Activated CD4-positive, alpha-beta T cell treated with anti-CD3 and anti-CD28 coated beads, Interleukin-2, amount 10 ng/mL, durations not matched to agents 7 days and 5 days (primary cell): ENCODE measurements around the gene DARS2. TPM values are rescaled to one million over a fixed set of nuclear protein-coding genes. Genes with fewer than 3 reads are reported as not detected.
"Not testable (repeated sequence)": the region's sequence is repeated elsewhere in the genome, so short reads cannot be mapped to it uniquely, and the experiment has no call there.

Experiments used
- CTCF ChIA-PET: fragments of 350-600 bp; sonication (Branson Sonifier 250); formaldehyde crosslinking; loops from one replicate; lab custom pipeline; 2021; ENCODE audit warnings: antibody characterized with exemption; lab: Charles Lee
- POLR2A ChIA-PET: fragments of 350-600 bp; sonication (Branson Sonifier 250); formaldehyde crosslinking; loops from one replicate; lab custom pipeline; 2021; ENCODE audit warnings: antibody characterized with exemption; lab: Charles Lee
- DNase-seq: peaks from one replicate; pipeline ENCODE4 v3.0.0-alpha.2; 2020
- H3K27ac Mint-ChIP-seq: one replicate; pipeline ENCODE4 v1.8.0; 2021; ENCODE audit warnings: mild to moderate bottlenecking, moderate library complexity, mixed read lengths
- H3K27me3 Mint-ChIP-seq: one replicate; pipeline ENCODE4 v1.8.0; 2021; ENCODE audit warnings: mixed read lengths
- H3K36me3 Mint-ChIP-seq: one replicate; pipeline ENCODE4 v1.8.0; 2021; ENCODE audit warnings: low read depth, mixed read lengths
- H3K4me1 Mint-ChIP-seq: one replicate; pipeline ENCODE4 v1.8.0; 2021; ENCODE audit warnings: mixed read lengths
- H3K4me3 Mint-ChIP-seq: one replicate; pipeline ENCODE4 v1.8.0; 2021; ENCODE audit warnings: mild to moderate bottlenecking, moderate library complexity, mixed read lengths
- H3K9me3 Mint-ChIP-seq: one replicate; pipeline ENCODE4 v1.8.0; 2021; ENCODE audit warnings: mixed read lengths
- total RNA-seq, 2 experiments: library from RNA; stranded (reverse); gene quantifications; one replicate each; pipeline ENCODE4 v1.2.3, GENCODE V29; 2021

DARS2 gene
- total RNA-seq, 2 experiments from 2014 or later, result 28.1 to 30.8 TPM

DNA sequence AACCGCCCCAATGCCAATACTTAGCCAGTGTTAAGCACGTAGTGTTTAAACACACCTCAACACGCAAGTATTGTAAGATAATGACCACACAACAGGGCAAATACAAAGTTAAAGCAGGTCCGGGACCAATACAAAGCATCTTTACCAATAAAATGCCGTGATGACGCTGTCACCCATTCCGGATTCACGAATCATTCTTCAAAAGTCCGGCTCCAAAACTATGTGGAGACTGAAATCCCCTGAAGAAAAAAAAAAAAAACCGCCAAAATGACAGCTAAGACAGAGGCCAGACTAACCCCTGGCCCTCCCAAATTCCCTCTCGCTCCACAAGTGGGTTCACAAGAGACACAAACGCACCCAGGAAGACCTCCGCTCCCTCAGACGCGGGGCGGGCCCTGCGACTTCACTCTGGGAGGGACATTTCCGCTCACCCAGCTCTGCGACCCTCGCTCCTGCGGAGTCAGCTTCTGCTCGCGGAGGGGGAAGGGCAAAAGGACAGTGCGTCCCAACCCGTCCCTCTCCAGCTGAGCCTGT lies 625 bp upstream of the DARS2 start:
- no peaks in the 10 kb centered on the region for H3K27me3 Mint-ChIP-seq
- H3K4me1 Mint-ChIP-seq, result peaks cover 62% of the 10 kb centered on the region

DNA sequence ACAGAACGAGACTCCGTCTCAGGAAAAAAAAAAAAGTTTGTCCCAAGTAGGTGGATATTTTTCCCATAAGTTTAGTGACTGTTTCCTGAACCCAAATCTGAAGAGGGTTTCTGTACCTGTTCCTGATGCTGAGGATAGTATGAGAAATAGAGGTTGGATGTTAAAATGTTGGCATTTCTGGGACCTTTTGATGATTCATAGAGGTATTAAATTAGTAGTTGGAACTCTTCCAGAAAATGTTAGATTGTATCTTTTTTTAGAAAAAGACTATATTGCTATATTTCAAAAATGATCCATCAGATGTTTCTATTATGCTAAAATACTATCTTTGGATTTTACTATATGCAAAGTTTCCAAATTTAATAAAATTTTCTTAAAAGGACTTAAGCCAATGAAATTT lies 3.1 kb downstream of the DARS2 start:
- no peak overlapping the region for H3K27ac Mint-ChIP-seq
- CTCF ChIA-PET, result interaction anchor here (1.1 kb wide), 1 partner anchor 41 kb away, joined by 4 read pairs; the partner anchor contains the start of gene ZBTB37

More for the DNA sequence above, 625 bp upstream of the DARS2 start:
- Mint-ChIP-seq H3K4me3 (peak overlapping the region; percentile 86), H3K27ac (peak overlapping the region; percentile 99), H3K9me3 (no peaks in the 10 kb centered on the region), H3K36me3 (peaks cover 43% of the 10 kb centered on the region)
- no peak for DNase-seq
- ChIA-PET POLR2A (interaction anchor here (0.6 to 1.4 kb wide), 4 partner anchors 37 to 400 kb away, joined by 3 to 7 read pairs (median 4); partner anchors contain the start of genes GAS5, KLHL20 and ZBTB37), CTCF (interaction anchor here (0.6 to 1.5 kb wide), 6 partner anchors 16 to 394 kb away, joined by 3 to 5 read pairs (median 4); no protein-coding TSS in a partner anchor)

DNA sequence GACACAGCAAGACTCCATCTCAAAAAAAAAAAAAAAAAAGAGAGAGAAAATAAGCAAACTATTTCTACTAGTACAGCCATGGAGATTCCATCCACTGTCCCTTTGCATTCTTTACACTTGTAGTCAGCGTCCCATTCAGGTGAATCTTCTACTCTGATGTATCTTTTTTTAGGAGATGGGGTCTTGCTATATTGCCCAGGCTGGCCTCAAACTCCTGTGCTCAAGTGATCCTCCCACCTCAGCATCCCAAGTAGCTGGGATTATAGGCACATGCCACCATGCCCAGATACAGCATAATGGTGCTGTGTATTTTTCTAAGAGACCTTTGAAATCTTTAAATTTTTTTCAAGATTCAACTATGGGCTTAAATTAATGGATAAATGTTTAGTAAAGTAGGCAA lies 8.3 kb downstream of the DARS2 start:
- CTCF ChIA-PET, result no interaction called here
- POLR2A ChIA-PET, result no interaction called here
- peaks cover 33% of the 10 kb centered on the region for H3K36me3 Mint-ChIP-seq
- H3K27ac Mint-ChIP-seq, result no peak overlapping the region
- H3K4me3 Mint-ChIP-seq, result no peak overlapping the region
- H3K4me1 Mint-ChIP-seq, result peaks cover 7% of the 10 kb centered on the region
- no peaks in the 10 kb centered on the region for H3K9me3 Mint-ChIP-seq
- H3K27me3 Mint-ChIP-seq, result no peaks in the 10 kb centered on the region
- DNase-seq, result no peak

More for the DNA sequence above, 3.1 kb downstream of the DARS2 start:
- no peak overlapping the region for H3K4me3 Mint-ChIP-seq
- H3K9me3 Mint-ChIP-seq, result no peaks in the 10 kb centered on the region
- POLR2A ChIA-PET, result no interaction called here
- H3K27me3 Mint-ChIP-seq, result no peaks in the 10 kb centered on the region
- H3K4me1 Mint-ChIP-seq, result peaks cover 42% of the 10 kb centered on the region
- DNase-seq, result no peak
- H3K36me3 Mint-ChIP-seq, result peaks cover 32% of the 10 kb centered on the region

DNA sequence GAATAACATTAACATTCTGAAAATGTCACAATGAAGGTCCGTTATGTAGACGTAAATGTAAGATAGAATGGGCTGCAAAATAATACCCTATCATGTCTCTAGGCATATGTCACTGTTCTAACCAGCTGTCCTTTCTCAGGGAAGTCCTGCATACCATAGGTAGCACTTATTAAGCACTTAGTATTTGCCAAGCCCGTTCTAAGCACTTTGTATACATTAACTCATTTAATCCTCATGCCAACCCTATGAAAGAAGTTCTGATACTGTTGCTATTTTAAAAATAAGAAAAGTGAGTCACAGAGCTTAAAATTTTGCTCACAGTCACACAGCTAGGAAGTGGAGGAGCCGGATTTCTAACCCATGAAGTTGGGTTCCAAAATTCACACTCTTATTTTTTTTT lies 27.6 kb downstream of the DARS2 start:
- Mint-ChIP-seq H3K4me3 (no peak overlapping the region), H3K27me3 (no peaks in the 10 kb centered on the region), H3K9me3 (no peaks in the 10 kb centered on the region), H3K27ac (no peak overlapping the region), H3K36me3 (peaks cover 38% of the 10 kb centered on the region), H3K4me1 (no peaks in the 10 kb centered on the region)
- CTCF ChIA-PET, result interaction anchor here (1.0 kb wide), 1 partner anchor 8 kb away, joined by 3 read pairs; no protein-coding TSS in a partner anchor
- DNase-seq, result no peak
- POLR2A ChIA-PET, result interaction anchor here (0.6 to 0.7 kb wide), 2 partner anchors 8 to 11 kb away, joined by 5 to 7 read pairs; no protein-coding TSS in a partner anchor

DNA sequence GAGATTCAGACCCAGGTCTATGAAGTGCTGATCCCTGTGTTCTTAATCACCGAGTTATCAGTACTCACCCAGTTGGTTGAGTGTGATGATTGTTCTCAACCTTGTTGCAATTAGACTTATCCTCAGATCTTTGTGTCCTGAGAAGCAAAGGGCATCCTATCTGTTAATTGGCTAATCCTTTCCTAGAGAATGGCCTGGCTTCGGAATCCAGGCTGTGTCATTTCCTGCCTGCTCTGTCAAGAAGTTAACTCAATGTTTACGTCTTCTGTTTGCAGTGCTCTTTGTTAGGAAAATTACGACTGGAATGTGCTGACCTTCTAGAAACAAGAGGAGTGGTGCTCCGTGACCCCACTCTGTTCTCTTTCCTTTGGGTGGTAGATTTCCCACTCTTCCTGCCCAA lies 28.6 kb downstream of the DARS2 start:
- DNase-seq, result no peak
- POLR2A ChIA-PET, result no interaction called here
- Mint-ChIP-seq H3K27me3 (no peaks in the 10 kb centered on the region), H3K4me3 (no peak overlapping the region), H3K27ac (no peak overlapping the region), H3K36me3 (peaks cover 43% of the 10 kb centered on the region), H3K9me3 (no peaks in the 10 kb centered on the region), H3K4me1 (no peaks in the 10 kb centered on the region)
- CTCF ChIA-PET, result no interaction called here

DNA sequence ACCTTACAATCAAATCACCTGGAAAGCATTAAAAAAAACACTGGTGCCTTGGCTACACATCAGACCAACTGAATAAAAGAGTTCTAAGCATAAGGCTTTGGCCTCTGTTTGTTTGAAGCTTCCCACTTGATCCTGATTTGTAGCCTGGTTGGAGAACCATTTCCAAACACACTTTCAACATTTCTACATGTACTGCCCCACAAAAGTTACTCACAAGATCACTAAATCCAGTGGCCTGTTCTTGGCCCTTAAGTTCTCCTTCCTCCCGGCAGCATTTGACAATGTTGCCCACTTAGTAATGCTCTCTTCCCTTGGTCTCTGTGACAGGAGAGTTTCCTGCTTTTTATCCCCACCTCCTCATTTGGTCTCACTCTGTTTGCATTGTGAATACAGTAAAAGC lies 31.5 kb downstream of the DARS2 start:
- no peak overlapping the region for H3K27ac Mint-ChIP-seq
- POLR2A ChIA-PET, result no interaction called here
- peaks cover 44% of the 10 kb centered on the region for H3K36me3 Mint-ChIP-seq
- H3K4me3 Mint-ChIP-seq, result no peak overlapping the region
- no peaks in the 10 kb centered on the region for H3K27me3 Mint-ChIP-seq
- no peaks in the 10 kb centered on the region for H3K4me1 Mint-ChIP-seq
- CTCF ChIA-PET, result interaction anchor here (0.6 kb wide), 1 partner anchor 297 kb away, joined by 4 read pairs; no protein-coding TSS in a partner anchor
- H3K9me3 Mint-ChIP-seq, result no peaks in the 10 kb centered on the region
- no peak for DNase-seq

DNA sequence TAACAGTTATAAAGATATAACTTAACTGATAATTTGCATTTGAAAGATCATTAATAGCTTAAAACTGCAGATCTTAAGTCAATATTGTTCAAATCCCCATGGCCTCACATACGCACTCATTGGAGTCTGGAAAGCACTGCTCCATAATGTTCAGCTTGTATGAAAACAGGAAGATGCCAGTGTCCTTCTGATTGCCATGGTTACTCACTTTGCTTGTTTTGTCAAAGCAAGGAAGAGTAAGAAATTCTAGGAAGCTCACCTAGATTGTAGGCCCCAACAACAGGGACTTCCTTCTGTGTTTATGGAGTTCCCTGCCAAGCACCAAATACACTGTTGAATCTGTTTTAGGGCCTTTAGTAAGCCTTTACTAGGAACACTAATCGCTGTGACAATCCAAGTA lies 32.4 kb downstream of the DARS2 start:
- DNase-seq, result no peak
- Mint-ChIP-seq H3K9me3 (no peaks in the 10 kb centered on the region), H3K27me3 (no peaks in the 10 kb centered on the region), H3K36me3 (peaks cover 45% of the 10 kb centered on the region), H3K4me1 (peaks cover under 1% of the 10 kb centered on the region), H3K4me3 (no peak overlapping the region), H3K27ac (no peak overlapping the region)
- ChIA-PET CTCF (no interaction called here), POLR2A (no interaction called here)

DNA sequence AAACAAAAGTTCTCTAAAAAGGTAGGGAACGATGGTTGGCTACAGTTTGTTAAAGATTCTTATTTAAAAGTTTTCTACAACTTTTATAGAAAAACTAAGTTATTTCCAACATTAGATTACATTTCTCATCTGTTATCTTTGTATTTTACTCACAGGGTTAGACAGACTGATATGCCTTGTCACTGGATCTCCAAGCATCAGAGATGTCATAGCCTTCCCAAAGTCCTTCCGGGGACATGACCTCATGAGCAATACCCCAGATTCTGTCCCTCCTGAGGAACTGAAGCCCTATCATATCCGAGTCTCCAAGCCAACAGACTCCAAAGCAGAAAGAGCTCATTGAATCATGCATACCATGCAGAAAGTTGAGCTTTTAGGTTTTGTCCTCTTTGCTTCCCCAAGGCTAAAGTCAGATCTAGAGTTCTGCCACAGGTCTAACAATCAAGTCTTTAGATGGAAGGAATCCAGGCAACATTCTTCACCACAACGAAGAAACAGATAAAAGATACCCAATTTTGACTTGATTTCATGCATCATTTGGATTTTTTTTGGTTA lies 33.0 kb downstream of the DARS2 start:
- Mint-ChIP-seq H3K36me3 (peaks cover 44% of the 10 kb centered on the region), H3K9me3 (no peaks in the 10 kb centered on the region), H3K27ac (peak overlapping the region; percentile 44), H3K27me3 (no peaks in the 10 kb centered on the region), H3K4me3 (no peak overlapping the region), H3K4me1 (peaks cover 2% of the 10 kb centered on the region)
- no peak for DNase-seq
- ChIA-PET CTCF (no interaction called here), POLR2A (no interaction called here)

DNA sequence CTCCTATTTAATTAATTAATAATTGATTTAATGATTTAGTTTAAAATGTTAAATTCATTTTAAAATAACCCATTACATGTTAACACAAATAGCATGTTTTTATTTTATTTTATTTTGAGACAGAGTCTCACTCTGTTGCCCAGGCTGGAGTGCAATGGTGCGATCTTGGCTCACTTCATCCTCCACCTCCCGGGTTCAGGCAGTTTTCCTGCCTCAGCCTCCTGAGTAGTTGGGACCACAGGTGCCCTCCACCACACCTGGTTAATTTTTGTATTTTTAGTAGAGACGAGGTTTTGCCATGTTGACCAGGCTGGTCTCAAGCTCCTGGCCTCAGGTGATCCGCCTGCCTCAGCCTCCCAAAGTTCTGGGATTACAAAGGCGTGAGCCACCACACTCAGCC lies 35.1 kb downstream of the DARS2 start:
- Mint-ChIP-seq H3K36me3 (peaks cover 51% of the 10 kb centered on the region), H3K4me1 (peaks cover 16% of the 10 kb centered on the region)
- ChIA-PET CTCF (interaction anchor here (1.4 to 1.5 kb wide), 2 partner anchors 11 to 36 kb away, joined by 3 read pairs; partner anchors contain the start of gene DARS2), POLR2A (interaction anchor here (0.5 kb wide), 1 partner anchor 15 kb away, joined by 6 read pairs; no protein-coding TSS in a partner anchor)
- H3K9me3 Mint-ChIP-seq, H3K27me3 Mint-ChIP-seq, H3K4me3 Mint-ChIP-seq, DNase-seq, H3K27ac Mint-ChIP-seq: not testable (repeated sequence)

DNA sequence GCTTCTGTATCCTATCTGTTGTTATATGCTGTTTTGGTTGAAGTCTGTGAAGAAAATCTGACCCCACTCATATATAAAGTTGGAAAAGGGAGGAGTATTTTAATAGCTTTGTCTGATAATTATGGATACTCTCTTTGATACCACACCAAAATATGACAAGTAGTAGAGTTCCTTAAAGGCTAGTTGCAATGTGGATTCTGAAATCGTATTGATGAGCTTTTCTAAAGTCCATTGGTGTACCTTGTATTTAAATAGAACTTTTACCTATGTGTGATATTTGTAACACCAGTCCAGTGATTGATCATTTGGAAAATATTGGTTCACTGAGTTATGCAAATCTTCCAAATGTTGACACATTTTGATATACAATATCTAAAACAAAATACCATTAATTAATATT lies 35.6 kb downstream of the DARS2 start:
- POLR2A ChIA-PET, result interaction anchor here (0.5 to 0.8 kb wide), 3 partner anchors 8 to 36 kb away, joined by 5 to 6 read pairs (median 5); no protein-coding TSS in a partner anchor
- H3K27me3 Mint-ChIP-seq, result no peaks in the 10 kb centered on the region
- peaks cover 53% of the 10 kb centered on the region for H3K36me3 Mint-ChIP-seq
- H3K4me1 Mint-ChIP-seq, result peaks cover 20% of the 10 kb centered on the region
- no peak overlapping the region for H3K4me3 Mint-ChIP-seq
- no peak for DNase-seq
- H3K9me3 Mint-ChIP-seq, result no peaks in the 10 kb centered on the region
- peak overlapping the region; percentile 0 for H3K27ac Mint-ChIP-seq
- CTCF ChIA-PET, result interaction anchor here (0.9 to 1.5 kb wide), 3 partner anchors 8 to 36 kb away, joined by 3 read pairs; partner anchors contain the start of gene DARS2

DNA sequence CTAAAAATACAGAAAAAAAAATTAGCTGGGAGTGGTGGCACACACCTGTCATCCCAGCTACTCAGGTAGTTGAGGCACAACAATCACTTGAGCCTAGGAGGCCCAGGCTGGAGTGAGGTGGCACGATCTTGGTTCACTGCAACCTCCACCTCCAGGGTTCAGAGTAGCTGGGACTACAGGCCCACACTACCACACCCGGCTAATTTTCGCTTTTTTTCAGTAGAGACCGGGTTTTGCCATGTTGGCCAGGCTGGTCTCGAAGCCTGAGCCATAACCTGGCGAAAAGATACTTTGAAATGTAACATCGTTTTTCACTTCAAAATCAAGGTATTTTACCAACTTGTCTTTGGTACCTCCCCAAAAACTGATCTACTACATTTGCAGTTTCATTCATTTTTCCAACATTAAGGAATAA lies 37.3 kb downstream of the DARS2 start:
- Mint-ChIP-seq H3K27me3 (no peaks in the 10 kb centered on the region), H3K4me3 (no peak overlapping the region), H3K36me3 (peaks cover 59% of the 10 kb centered on the region), H3K4me1 (peaks cover 37% of the 10 kb centered on the region), H3K27ac (peak overlapping the region; percentile 9), H3K9me3 (no peaks in the 10 kb centered on the region)
- ChIA-PET POLR2A (no interaction called here), CTCF (no interaction called here)
- no peak for DNase-seq

DNA sequence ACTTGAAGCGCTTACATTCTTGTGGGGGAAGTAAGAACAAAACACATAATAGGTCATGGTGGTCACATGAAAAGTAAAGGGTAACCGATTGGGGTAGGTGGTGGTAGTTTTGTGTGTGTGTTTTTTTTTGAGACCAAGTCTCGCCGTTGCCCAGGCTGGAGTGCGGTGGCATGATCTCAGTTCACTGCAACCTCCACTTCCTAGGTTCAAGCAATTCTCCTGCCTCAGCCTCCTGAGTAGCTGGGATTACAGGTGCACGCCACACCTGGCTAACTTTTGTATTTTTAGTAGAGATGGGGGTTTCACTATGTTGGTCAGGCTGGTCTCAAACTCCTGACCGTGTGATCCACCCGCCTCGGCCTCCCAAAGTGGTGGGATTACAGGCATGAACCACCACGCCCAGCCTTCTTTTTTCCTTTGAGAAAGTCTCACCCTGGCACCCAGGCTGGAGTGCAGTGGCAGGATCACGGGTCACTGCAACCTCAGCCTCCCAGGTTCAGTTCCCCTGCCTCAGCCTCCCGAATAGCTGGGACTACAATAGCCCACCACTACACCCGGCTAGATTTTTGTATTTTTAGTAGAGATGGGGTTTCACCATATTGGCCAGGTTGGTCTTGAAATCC lies 37.8 kb downstream of the DARS2 start:
- H3K27me3 Mint-ChIP-seq, POLR2A ChIA-PET, H3K4me3 Mint-ChIP-seq, DNase-seq, CTCF ChIA-PET, H3K9me3 Mint-ChIP-seq: not testable (repeated sequence)
- Mint-ChIP-seq H3K36me3 (peaks cover 64% of the 10 kb centered on the region), H3K4me1 (peaks cover 38% of the 10 kb centered on the region), H3K27ac (peak overlapping the region; percentile 19)

DNA sequence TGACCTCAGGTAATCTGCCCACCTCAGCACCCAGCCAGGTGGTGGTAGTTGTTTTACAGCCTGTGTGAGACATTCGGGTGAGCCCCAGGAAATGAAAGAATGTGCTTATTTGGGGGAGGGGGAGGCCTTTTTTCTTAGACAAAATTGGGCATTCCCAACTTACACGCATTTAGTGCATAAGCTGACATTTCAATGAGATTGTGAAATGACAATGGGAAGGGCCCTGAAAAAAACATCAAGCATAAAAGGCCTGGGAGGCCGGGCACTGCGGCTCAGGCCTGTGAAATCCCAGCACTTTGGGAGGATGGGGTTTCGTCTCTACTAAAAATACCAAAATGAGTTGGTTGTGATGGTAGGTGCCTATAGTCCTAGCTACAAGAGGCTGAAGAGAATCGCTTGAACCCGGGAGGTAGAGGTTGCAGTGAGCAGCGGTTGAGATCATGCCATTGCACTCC lies 38.3 kb downstream of the DARS2 start:
- CTCF ChIA-PET, result no interaction called here
- no peak for DNase-seq
- no peaks in the 10 kb centered on the region for H3K9me3 Mint-ChIP-seq
- peaks cover 38% of the 10 kb centered on the region for H3K4me1 Mint-ChIP-seq
- peak overlapping the region; percentile 25 for H3K27ac Mint-ChIP-seq
- POLR2A ChIA-PET, result no interaction called here
- peaks cover 64% of the 10 kb centered on the region for H3K36me3 Mint-ChIP-seq
- H3K4me3 Mint-ChIP-seq, result no peak overlapping the region
- H3K27me3 Mint-ChIP-seq, result no peaks in the 10 kb centered on the region
